Neutrophil (primary cell): Measurements from ENCODE around the gene FOXA3.

ENCODE experiments used
- H3K27ac ChIP-seq: fragments of 200-600 bp; sonication (generic); 2 replicates; pipeline ENCODE4 v1.5.1; 2016; ENCODE audit warnings: mild to moderate bottlenecking, moderate library complexity
- H3K27me3 ChIP-seq: fragments of 200-600 bp; sonication (generic); 2 replicates; pipeline ENCODE4 v1.6.0; 2016; ENCODE audit warnings: mild to moderate bottlenecking
- H3K36me3 ChIP-seq: fragments of 200-600 bp; sonication (generic); 2 replicates; pipeline ENCODE4 v1.5.1; 2017
- H3K4me1 ChIP-seq, 2 experiments: fragments of 200-600 bp in 1 of 2; sonication (generic) in 1 of 2; 1 replicate in 1 of 2; 2 replicates in 1 of 2; pipeline versions ENCODE4 v1.5.1 to v1.6.1; 2013 to 2016; ENCODE audit warnings: low read depth in 1 of 2, low read length in 1 of 2, mild to moderate bottlenecking in 1 of 2, moderate library complexity in 1 of 2; ENCODE audit not compliant: control insufficient read depth in 1 of 2, insufficient read depth in 1 of 2
- H3K4me3 ChIP-seq, 2 experiments: fragments of 200-600 bp in 1 of 2; sonication (generic) in 1 of 2; 1 replicate in 1 of 2; 2 replicates in 1 of 2; pipeline ENCODE4 v1.5.1; 2013 to 2016; ENCODE audit warnings: low read depth in 1 of 2, low read length in 1 of 2, mild to moderate bottlenecking in 1 of 2, moderate library complexity in 1 of 2
- H3K9me3 ChIP-seq: fragments of 200-600 bp; sonication (generic); 2 replicates; pipeline ENCODE4 v1.5.1; 2016
- CTCF ChIP-seq: fragments of 200-600 bp; sonication (generic); IDR thresholded peaks from 2 replicates; pipeline ENCODE4 v1.5.1; 2016; ENCODE audit warnings: antibody characterized with exemption

Gene FOXA3

GRCh38 chr19:45900738-45901431 lies 36.8 kb downstream of the FOXA3 start:
- Histone ChIP-seq H3K4me1 (peaks cover 17 to 20% of the 10 kb centered on the region in 2 experiments), H3K27me3 (peaks cover 25% of the 10 kb centered on the region), H3K9me3 (no peaks in the 10 kb centered on the region), H3K4me3 (peak overlapping the region; percentile 84 to 93), H3K27ac (peak overlapping the region; percentile 47), H3K36me3 (peaks cover 24% of the 10 kb centered on the region)
- no peak for TF ChIP-seq CTCF

GRCh38 chr19:45901432-45901911 lies 37.3 kb downstream of the FOXA3 start:
- Histone ChIP-seq H3K4me3 (peak overlapping the region; percentile 84 to 93), H3K27me3 (peaks cover 27% of the 10 kb centered on the region), H3K9me3 (no peaks in the 10 kb centered on the region), H3K36me3 (peaks cover 24% of the 10 kb centered on the region), H3K4me1 (peaks cover 17 to 20% of the 10 kb centered on the region in 2 experiments), H3K27ac (peak overlapping the region; percentile 47)
- no peak for TF ChIP-seq CTCF

- peak within 1 kb of the TSS; percentile 84 to 93 for H3K4me3 ChIP-seq
- no peak for TF ChIP-seq CTCF
These were observed 38.0 kb downstream of the FOXA3 start, which contains the start of gene MYPOP for GRCh38 chr19:45901912-45902650. MYPOP (minus strand) TSS chr19:45902613; CDS start chr19:45901773, 840 bp downstream.

GRCh38 chr19:45902651-45903625 lies 38.8 kb downstream of the FOXA3 start:
- Histone ChIP-seq H3K4me3 (peak overlapping the region; percentile 84 to 93), H3K9me3 (no peaks in the 10 kb centered on the region), H3K36me3 (peaks cover 17% of the 10 kb centered on the region), H3K27me3 (peaks cover 27% of the 10 kb centered on the region), H3K27ac (peak overlapping the region; percentile 77), H3K4me1 (peaks cover 17 to 20% of the 10 kb centered on the region in 2 experiments)
- peak; percentile 43 for TF ChIP-seq CTCF

More at GRCh38 chr19:45901912-45902650, 38.0 kb downstream of the FOXA3 start, which contains the start of gene MYPOP:
- Histone ChIP-seq H3K36me3 (peaks cover 23% of the 10 kb centered on the region), H3K27ac (peak within 1 kb of the TSS; percentile 77), H3K4me1 (peaks cover 17 to 20% of the 10 kb centered on the region in 2 experiments), H3K9me3 (no peaks in the 10 kb centered on the region), H3K27me3 (peaks cover 27% of the 10 kb centered on the region)

- no peak overlapping the region for H3K27ac ChIP-seq
- no peak overlapping the region for H3K4me3 ChIP-seq
- no peak for TF ChIP-seq CTCF
- no peaks in the 10 kb centered on the region for H3K9me3 ChIP-seq
- peaks cover 32% of the 10 kb centered on the region for H3K27me3 ChIP-seq
- H3K36me3 ChIP-seq, result no peaks in the 10 kb centered on the region
- peaks cover 17 to 20% of the 10 kb centered on the region in 2 experiments for H3K4me1 ChIP-seq
These were observed 40.9 kb downstream of the FOXA3 start for GRCh38 chr19:45905011-45905410.
